OCI-LY7 (cell line): Measurements from ENCODE around the gene DBP. TPM values are rescaled to one million over a fixed set of nuclear protein-coding genes. Genes with fewer than 3 reads are reported as not detected.
A peak's percentile ranks its signal among the peaks of the same experiment; 100 is the strongest.

Experiments used
- BruUV-seq: library from RNA; stranded (reverse); fragments of 400-500 nt; replicated peaks from 2 replicates; lab custom pipeline; 2021; lab: Mats Ljungman, UMichigan
- CTCF ChIA-PET: fragments of 300-600 bp; sonication (Branson Sonifier 250); formaldehyde crosslinking; loops from one replicate; lab custom pipeline; 2022; ENCODE audit warnings: antibody characterized with exemption; ENCODE audit not compliant: unreplicated experiment; lab: Charles Lee
- POLR2A ChIA-PET: fragments of 300-600 bp; sonication (Branson Sonifier 250); formaldehyde crosslinking; loops from one replicate; lab custom pipeline; 2022; ENCODE audit warnings: antibody characterized with exemption; lab: Charles Lee
- DNase-seq: peaks from one replicate; pipeline ENCODE4 v3.0.0-alpha.2; 2015; ENCODE audit warnings: low spot score
- H2AFZ ChIP-seq: fragments of 200-600 bp; sonication (generic), shearing (Covaris generic); 2 replicates; pipeline ENCODE4 v1.6.1; 2014; ENCODE audit warnings: mild to moderate bottlenecking, antibody characterized with exemption, low read length, moderate library complexity
- H3K27ac ChIP-seq: fragments of 200-600 bp; sonication (generic); 2 replicates; pipeline ENCODE4 v1.5.1; 2014; ENCODE audit warnings: mixed run types, low read depth, mild to moderate bottlenecking, moderate library complexity, low read length, inconsistent platforms; ENCODE audit not compliant: poor library complexity, severe bottlenecking
- H3K36me3 ChIP-seq: fragments of 200-600 bp; sonication (generic); 2 replicates; pipeline ENCODE4 v1.6.1; 2014; ENCODE audit warnings: mild to moderate bottlenecking, antibody characterized with exemption, low read length, moderate library complexity, mixed read lengths; ENCODE audit not compliant: insufficient read depth
- H3K4me1 ChIP-seq: fragments of 200-600 bp; sonication (generic); 2 replicates; pipeline ENCODE4 v1.5.1; 2014; ENCODE audit warnings: mild to moderate bottlenecking, low read length; ENCODE audit not compliant: insufficient read depth, poor library complexity, severe bottlenecking
- H3K4me2 ChIP-seq: fragments of 200-600 bp; sonication (generic); 2 replicates; pipeline ENCODE4 v1.6.1; 2014; ENCODE audit warnings: mild to moderate bottlenecking, low read length
- H3K4me3 ChIP-seq: fragments of 200-600 bp; sonication (generic); 2 replicates; pipeline ENCODE4 v1.5.1; 2014; ENCODE audit warnings: mild to moderate bottlenecking, low read depth, low read length; ENCODE audit not compliant: poor library complexity, severe bottlenecking
- H3K79me2 ChIP-seq: fragments of 200-600 bp; sonication (generic); 2 replicates; pipeline ENCODE4 v1.6.1; 2016; ENCODE audit warnings: low read depth, mild to moderate bottlenecking, low read length, moderate library complexity, mixed read lengths; ENCODE audit not compliant: insufficient read depth
- H3K9me2 ChIP-seq: fragments of 200-600 bp; sonication (generic); 2 replicates; pipeline ENCODE4 v1.6.1; 2016; ENCODE audit warnings: mild to moderate bottlenecking, low read length, mixed read lengths; ENCODE audit not compliant: insufficient read depth
- H3K9me3 ChIP-seq: fragments of 200-600 bp; sonication (generic); 2 replicates; pipeline ENCODE4 v1.6.1; 2014; ENCODE audit warnings: mild to moderate bottlenecking, mixed run types, low read length, mixed read lengths
- H4K20me1 ChIP-seq: fragments of 200-600 bp; sonication (generic); 2 replicates; pipeline ENCODE4 v1.6.1; 2014; ENCODE audit warnings: mild to moderate bottlenecking, antibody characterized with exemption, low read length, moderate library complexity, mixed read lengths; ENCODE audit not compliant: insufficient read depth
- CTCF ChIP-seq: fragments of 200-600 bp; sonication (generic); conservative IDR thresholded peaks from 2 replicates; pipeline ENCODE4 v1.5.1; 2014; ENCODE audit warnings: mild to moderate bottlenecking, antibody characterized with exemption, low read length, moderate library complexity, mixed read lengths
- EZH2phosphoT487 ChIP-seq: fragments of 200-600 bp; sonication (generic); IDR thresholded peaks from 2 replicates; pipeline ENCODE4 v1.6.1; 2018; ENCODE audit warnings: low read depth, borderline replicate concordance, mild to moderate bottlenecking, mixed run types, antibody characterized with exemption, low read length, moderate library complexity, mixed read lengths
- intact Hi-C: fragments of 100-400 bp; cut with micrococcal nuclease; formaldehyde crosslinking; loops from one replicate; pipeline ENCODE4 v1.10.0; 2022; ENCODE audit not compliant: unreplicated experiment
- total RNA-seq, 2 experiments: library from RNA; depleted of rRNA in 1 of 2; stranded (reverse); fragments of >200 nt in 1 of 2; shearing (Covaris generic) in 1 of 2; gene quantifications; 2 replicates each; pipeline ENCODE4 v1.2.3, GENCODE V29; 2014 to 2022

Gene DBP
- total RNA-seq, 2 experiments from 2014 or later: 15.7 to 35.6 TPM

- TF ChIP-seq CTCF (no peak), EZH2phosphoT487 (no peak)
- intact Hi-C loops: no loop called here
- peaks cover 16% of the 10 kb centered on the region for H3K36me3 ChIP-seq
- peak overlapping the region; percentile 11; the same call in 1 of the 2 replicates for H2AFZ ChIP-seq
- peaks cover under 1% of the 10 kb centered on the region; the same call in 1 of the 2 replicates for H4K20me1 ChIP-seq
- peaks cover 17% of the 10 kb centered on the region for H3K79me2 ChIP-seq
- DNase-seq: no peak
- H3K9me2 ChIP-seq: no peaks in the 10 kb centered on the region
- ChIA-PET CTCF (interaction anchor here (0.6 kb wide), 2 partner anchors 10 to 228 kb away, joined by 3 read pairs; no protein-coding TSS in a partner anchor), POLR2A (interaction anchor here (0.6 kb wide), 1 partner anchor 717 kb away, joined by 3 read pairs; no protein-coding TSS in a partner anchor)
- peaks cover 31% of the 10 kb centered on the region for H3K4me1 ChIP-seq
- peak overlapping the region; percentile 78 for H3K4me2 ChIP-seq
- peak overlapping the region; percentile 61 for H3K4me3 ChIP-seq
- H3K9me3 ChIP-seq: no peaks in the 10 kb centered on the region
- H3K27ac ChIP-seq: peak overlapping the region; percentile 39
- BruUV-seq: no TSS peak
Observed at GRCh38 chr19:48623556-48624066, 13.6 kb downstream of the DBP start.

GRCh38 chr19:48619692-48620585 is 17.2 kb downstream of the DBP start:
- TF ChIP-seq CTCF (no peak; the same call in 1 of the 2 replicates), EZH2phosphoT487 (no peak)
- Histone ChIP-seq H3K4me1 (peaks cover 61% of the 10 kb centered on the region), H2AFZ (peak overlapping the region; percentile 21; the same call in 1 of the 2 replicates), H3K4me2 (peak overlapping the region; percentile 87), H3K27ac (peak overlapping the region; percentile 72), H3K9me3 (no peaks in the 10 kb centered on the region), H3K9me2 (no peaks in the 10 kb centered on the region), H3K79me2 (peaks cover 45% of the 10 kb centered on the region), H4K20me1 (peaks cover 27% of the 10 kb centered on the region), H3K36me3 (peaks cover 47% of the 10 kb centered on the region), H3K4me3 (peak overlapping the region; percentile 88)
- intact Hi-C loops: loop anchor here (1.0 kb wide), 2 partner anchors 17 to 94 kb away; partner anchors contain the start of gene DBP
- ChIA-PET POLR2A (interaction anchor here (1.0 to 1.3 kb wide), 3 partner anchors 11 to 299 kb away, joined by 3 to 6 read pairs (median 5); no protein-coding TSS in a partner anchor), CTCF (no interaction called here)
- BruUV-seq: TSS peak; percentile 85
- no peak for DNase-seq
